PC-3 (cell line): ENCODE measurements around the gene DENND2C. TPM values are rescaled to one million over a fixed set of nuclear protein-coding genes. Genes with fewer than 3 reads are reported as not detected.

Experiments used
- ATAC-seq: fragments of 200-7000 bp; cut with Tn5 transposase; 2 replicates; pipeline ENCODE4 v1.9.1; 2020; ENCODE audit warnings: mild to moderate bottlenecking, moderate library complexity
- BruUV-seq: library from RNA; stranded (reverse); fragments of 400-500 nt; replicated peaks from 2 replicates; lab custom pipeline; 2021; lab: Mats Ljungman, UMichigan
- CTCF ChIA-PET: fragments of 300-600 bp; sonication (Branson Sonifier 250); formaldehyde crosslinking; loops from one replicate; lab custom pipeline; 2022; ENCODE audit warnings: antibody characterized with exemption; lab: Charles Lee
- POLR2A ChIA-PET: fragments of 300-600 bp; sonication (Branson Sonifier 250); formaldehyde crosslinking; loops from one replicate; lab custom pipeline; 2022; ENCODE audit warnings: antibody characterized with exemption; ENCODE audit not compliant: unreplicated experiment; lab: Charles Lee
- DNase-seq: peaks from one replicate; pipeline ENCODE4 v3.0.0-alpha.2; 2015
- H2AFZ ChIP-seq: fragments of 300-600 bp; sonication (generic); 2 replicates; pipeline ENCODE4 v1.6.0; 2016; ENCODE audit warnings: antibody characterized with exemption, low read length
- H3F3A ChIP-seq: fragments of 300-600 bp; sonication (generic); one replicate; pipeline ENCODE4 v1.6.0; 2017; ENCODE audit warnings: antibody characterized with exemption, low read length, control low read depth, mild to moderate bottlenecking; ENCODE audit not compliant: unreplicated experiment
- H3K27ac ChIP-seq: fragments of 300-600 bp; sonication (generic); 2 replicates; pipeline ENCODE4 v1.5.1; 2016; ENCODE audit warnings: mild to moderate bottlenecking, low read length
- H3K27me3 ChIP-seq: fragments of 300-600 bp; sonication (generic); 2 replicates; pipeline ENCODE4 v1.6.1; 2016; ENCODE audit warnings: low read length, mixed read lengths
- H3K36me3 ChIP-seq: fragments of 300-600 bp; sonication (generic); 2 replicates; pipeline ENCODE4 v1.6.1; 2016; ENCODE audit warnings: low read depth, mixed run types, low read length, mixed read lengths
- H3K4me1 ChIP-seq: fragments of 300-600 bp; sonication (generic); 2 replicates; pipeline ENCODE4 v1.5.1; 2016; ENCODE audit warnings: low read length; ENCODE audit not compliant: insufficient read depth
- H3K4me2 ChIP-seq: fragments of 300-600 bp; sonication (generic); 2 replicates; pipeline ENCODE4 v1.6.0; 2016; ENCODE audit warnings: low read length
- H3K4me3 ChIP-seq: fragments of 300-600 bp; sonication (generic); 2 replicates; pipeline ENCODE4 v1.5.1; 2016; ENCODE audit warnings: mild to moderate bottlenecking, low read length, mixed read lengths
- H3K79me2 ChIP-seq: fragments of 300-600 bp; sonication (generic); 2 replicates; pipeline ENCODE4 v1.6.1; 2017; ENCODE audit warnings: low read length, mixed read lengths
- H3K9ac ChIP-seq: fragments of 300-600 bp; sonication (generic); 2 replicates; pipeline ENCODE4 v1.6.0; 2016; ENCODE audit warnings: mild to moderate bottlenecking, low read length
- H3K9me2 ChIP-seq: fragments of 300-600 bp; sonication (generic); replicated peaks from 2 replicates; pipeline ENCODE4 v1.6.1; 2016; ENCODE audit warnings: mixed run types, low read length, mixed read lengths
- H3K9me3 ChIP-seq: fragments of 300-600 bp; sonication (generic); 2 replicates; pipeline ENCODE4 v1.6.1; 2016; ENCODE audit warnings: low read length, mixed read lengths
- H4K20me1 ChIP-seq: fragments of 300-600 bp; sonication (generic); 2 replicates; pipeline ENCODE4 v1.6.1; 2016; ENCODE audit warnings: low read length, mixed read lengths
- CTCF ChIP-seq: fragments of 300-600 bp; sonication (generic); conservative IDR thresholded peaks from 2 replicates; pipeline ENCODE4 v1.5.1; 2017; ENCODE audit warnings: antibody characterized with exemption, low read depth, mild to moderate bottlenecking, low read length
- EZH2 ChIP-seq: fragments of 300-600 bp; sonication (generic); IDR thresholded peaks from one replicate; pipeline ENCODE4 v1.6.1; 2017; ENCODE audit warnings: antibody characterized with exemption, mild to moderate bottlenecking, low read length; ENCODE audit not compliant: unreplicated experiment
- EZH2phosphoT487 ChIP-seq: fragments of 300-600 bp; sonication (generic); IDR thresholded peaks from 2 replicates; pipeline ENCODE4 v1.6.1; 2018; ENCODE audit warnings: mild to moderate bottlenecking, antibody characterized with exemption, low read length, borderline replicate concordance
- intact Hi-C: fragments of 100-400 bp; cut with micrococcal nuclease; formaldehyde crosslinking; loops from 2 replicates; pipeline ENCODE4 v1.9.0; 2023
- total RNA-seq: library from RNA; depleted of rRNA; stranded (reverse); fragments of >200 nt; gene quantifications from 2 replicates; pipeline ENCODE4 v1.2.3, GENCODE V29; 2014

The DENND2C gene
- total RNA-seq, 1 experiment from 2014 or later = 0.95 TPM

- no peak overlapping the region for H3K27ac ChIP-seq
- no peaks in the 10 kb centered on the region for H3K9me2 ChIP-seq
- H3K79me2 ChIP-seq = no peaks in the 10 kb centered on the region
- DNase-seq (no peak), ATAC-seq (no peak)
- H3K4me2 ChIP-seq = no peak overlapping the region
- no peaks in the 10 kb centered on the region for H4K20me1 ChIP-seq
- H3K9me3 ChIP-seq = no peaks in the 10 kb centered on the region
- H3K4me3 ChIP-seq = no peak overlapping the region
- no peak overlapping the region for H2AFZ ChIP-seq
- H3K27me3 ChIP-seq = no peaks in the 10 kb centered on the region
- intact Hi-C loops = no loop called here
- ChIA-PET POLR2A (interaction anchor here (0.6 kb wide), 1 partner anchor 132 kb away, joined by 4 read pairs; no protein-coding TSS in a partner anchor), CTCF (no interaction called here)
- no TSS peak for BruUV-seq
- no peaks in the 10 kb centered on the region for H3K4me1 ChIP-seq
- H3K9ac ChIP-seq = no peak overlapping the region
- no peaks in the 10 kb centered on the region for H3F3A ChIP-seq
- H3K36me3 ChIP-seq = no peaks in the 10 kb centered on the region
- TF ChIP-seq CTCF (no peak), EZH2 (no peak), EZH2phosphoT487 (no peak)
Observed at GRCh38 chr1:114587203-114587991, 82.5 kb downstream of the DENND2C start.

- Histone ChIP-seq H3K79me2 (no peaks in the 10 kb centered on the region), H3K27me3 (no peaks in the 10 kb centered on the region), H3K27ac (no peak overlapping the region), H3K36me3 (no peaks in the 10 kb centered on the region), H3K9me3 (no peaks in the 10 kb centered on the region), H3K4me3 (no peak overlapping the region), H4K20me1 (no peaks in the 10 kb centered on the region), H3K9me2 (no peaks in the 10 kb centered on the region), H3K4me2 (no peak overlapping the region), H3K9ac (no peak overlapping the region), H3K4me1 (peaks cover 6% of the 10 kb centered on the region), H2AFZ (no peak overlapping the region), H3F3A (no peaks in the 10 kb centered on the region)
- DNase-seq = no peak
- ChIA-PET CTCF (no interaction called here), POLR2A (no interaction called here)
- TF ChIP-seq EZH2 = no peak
- no peak for TF ChIP-seq CTCF
- TF ChIP-seq EZH2phosphoT487 = no peak
- no peak for ATAC-seq
- intact Hi-C loops = no loop called here
- BruUV-seq = no TSS peak
Observed at GRCh38 chr1:114586513-114587047, 83.3 kb downstream of the DENND2C start.

- intact Hi-C loops = no loop called here
- Histone ChIP-seq H3F3A (no peaks in the 10 kb centered on the region), H3K4me3 (no peak overlapping the region), H3K4me2 (no peak overlapping the region), H3K4me1 (peaks cover 8% of the 10 kb centered on the region), H3K27me3 (no peaks in the 10 kb centered on the region), H3K36me3 (no peaks in the 10 kb centered on the region), H3K27ac (no peak overlapping the region), H4K20me1 (no peaks in the 10 kb centered on the region), H3K9me2 (no peaks in the 10 kb centered on the region), H2AFZ (no peak overlapping the region), H3K79me2 (peaks cover 12% of the 10 kb centered on the region), H3K9ac (no peak overlapping the region), H3K9me3 (no peaks in the 10 kb centered on the region)
- ChIA-PET CTCF (no interaction called here), POLR2A (no interaction called here)
- TF ChIP-seq EZH2 (no peak), CTCF (no peak), EZH2phosphoT487 (no peak)
- no TSS peak for BruUV-seq
- ATAC-seq (no peak), DNase-seq (no peak)
Observed at GRCh38 chr1:114585231-114585630, 84.6 kb downstream of the DENND2C start.
